HG03097 (cell line): ENCODE data around the gene PARD3B.

Experiments
- ATAC-seq: cut with Tn5 transposase; IDR thresholded peaks from one replicate; pipeline ENCODE4 v1.9.1; 2021; ENCODE audit not compliant: unreplicated experiment, low FRiP score

The PARD3B gene

GRCh38 chr2:204647626-204648025 lies 102.4 kb downstream of the PARD3B start:
- ATAC-seq = no peak

- ATAC-seq = no peak
Observed at GRCh38 chr2:204650611-204651010, 105.3 kb downstream of the PARD3B start.

GRCh38 chr2:204652063-204652462 lies 106.8 kb downstream of the PARD3B start:
- no peak for ATAC-seq

- no peak for ATAC-seq
Observed at GRCh38 chr2:204654669-204655068, 109.4 kb downstream of the PARD3B start.

GRCh38 chr2:204655101-204655500 lies 109.8 kb downstream of the PARD3B start:
- ATAC-seq = no peak

GRCh38 chr2:204655626-204656025 lies 110.4 kb downstream of the PARD3B start:
- no peak for ATAC-seq

GRCh38 chr2:204657024-204657423 lies 111.7 kb downstream of the PARD3B start:
- ATAC-seq = no peak

GRCh38 chr2:204662956-204663355 lies 117.7 kb downstream of the PARD3B start:
- ATAC-seq = no peak

- ATAC-seq = no peak
Observed at GRCh38 chr2:204663816-204664425, 118.6 kb downstream of the PARD3B start.

GRCh38 chr2:204664708-204665121 lies 119.4 kb downstream of the PARD3B start:
- ATAC-seq = no peak

GRCh38 chr2:204665207-204665606 lies 119.9 kb downstream of the PARD3B start:
- ATAC-seq = no peak

- no peak for ATAC-seq
Observed at GRCh38 chr2:204665771-204666170, 120.5 kb downstream of the PARD3B start.

- ATAC-seq = no peak
Observed at GRCh38 chr2:204667990-204668389, 122.7 kb downstream of the PARD3B start.

- no peak for ATAC-seq
Observed at GRCh38 chr2:204669382-204669781, 124.1 kb downstream of the PARD3B start.

- ATAC-seq = no peak
Observed at GRCh38 chr2:204670124-204670523, 124.8 kb downstream of the PARD3B start.

GRCh38 chr2:204670756-204671155 lies 125.5 kb downstream of the PARD3B start:
- ATAC-seq = no peak

- ATAC-seq = no peak
Observed at GRCh38 chr2:204672772-204673171, 127.5 kb downstream of the PARD3B start.

GRCh38 chr2:204673877-204674276 lies 128.6 kb downstream of the PARD3B start:
- no peak for ATAC-seq

- no peak for ATAC-seq
Observed at GRCh38 chr2:204678031-204678430, 132.8 kb downstream of the PARD3B start.

- no peak for ATAC-seq
Observed at GRCh38 chr2:204680576-204680975, 135.3 kb downstream of the PARD3B start.

GRCh38 chr2:204681412-204681811 lies 136.1 kb downstream of the PARD3B start:
- ATAC-seq = no peak

- ATAC-seq = no peak
Observed at GRCh38 chr2:204683384-204683783, 138.1 kb downstream of the PARD3B start.

GRCh38 chr2:204686406-204686805 lies 141.1 kb downstream of the PARD3B start:
- ATAC-seq = no peak
